GOT3 (cell line): ENCODE measurements around the gene BCAS3.
A peak's percentile ranks its signal among the peaks of the same experiment; 100 is the strongest.

Experiments
- DNase-seq: peaks from one replicate; lab custom pipeline; 2025; ENCODE audit warnings: mixed read lengths; lab: John Stamatoyannopoulos, UW

Gene BCAS3

GRCh38 chr17:61398721-61399130 lies 721.1 kb downstream of the BCAS3 start:
- no peak for DNase-seq

- DNase-seq: peak; percentile 55
These were observed 721.7 kb downstream of the BCAS3 start, which contains the start of gene TBX2 for GRCh38 chr17:61399131-61400065. TSS of gene TBX2 (plus strand) at chr17:61399843. CDS start at chr17:61400177, 334 bp downstream.

DNA sequence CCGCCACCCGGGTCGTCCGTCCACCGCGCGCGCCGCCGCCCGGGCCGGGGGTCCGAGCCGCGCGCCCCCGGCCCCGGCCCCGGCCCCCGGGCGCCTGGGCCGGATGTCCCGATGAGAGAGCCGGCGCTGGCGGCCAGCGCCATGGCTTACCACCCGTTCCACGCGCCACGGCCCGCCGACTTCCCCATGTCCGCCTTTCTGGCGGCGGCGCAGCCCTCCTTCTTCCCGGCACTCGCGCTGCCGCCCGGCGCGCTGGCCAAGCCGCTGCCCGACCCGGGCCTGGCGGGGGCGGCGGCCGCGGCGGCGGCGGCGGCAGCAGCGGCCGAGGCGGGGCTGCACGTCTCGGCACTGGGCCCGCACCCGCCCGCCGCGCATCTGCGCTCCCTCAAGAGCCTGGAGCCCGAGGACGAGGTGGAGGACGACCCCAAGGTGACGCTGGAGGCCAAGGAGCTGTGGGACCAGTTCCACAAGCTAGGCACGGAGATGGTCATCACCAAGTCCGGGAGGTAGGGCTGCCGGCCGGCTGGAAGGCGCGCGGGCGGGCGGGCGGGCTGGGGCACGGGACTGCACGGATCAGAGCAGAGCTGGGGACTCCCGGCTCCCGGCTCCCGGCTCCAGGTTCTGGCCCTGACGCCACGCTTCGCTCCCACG lies 722.5 kb downstream of the BCAS3 start:
- peak; percentile 54 for DNase-seq

- no peak for DNase-seq
These were observed 723.2 kb downstream of the BCAS3 start for GRCh38 chr17:61400717-61401388.

DNA sequence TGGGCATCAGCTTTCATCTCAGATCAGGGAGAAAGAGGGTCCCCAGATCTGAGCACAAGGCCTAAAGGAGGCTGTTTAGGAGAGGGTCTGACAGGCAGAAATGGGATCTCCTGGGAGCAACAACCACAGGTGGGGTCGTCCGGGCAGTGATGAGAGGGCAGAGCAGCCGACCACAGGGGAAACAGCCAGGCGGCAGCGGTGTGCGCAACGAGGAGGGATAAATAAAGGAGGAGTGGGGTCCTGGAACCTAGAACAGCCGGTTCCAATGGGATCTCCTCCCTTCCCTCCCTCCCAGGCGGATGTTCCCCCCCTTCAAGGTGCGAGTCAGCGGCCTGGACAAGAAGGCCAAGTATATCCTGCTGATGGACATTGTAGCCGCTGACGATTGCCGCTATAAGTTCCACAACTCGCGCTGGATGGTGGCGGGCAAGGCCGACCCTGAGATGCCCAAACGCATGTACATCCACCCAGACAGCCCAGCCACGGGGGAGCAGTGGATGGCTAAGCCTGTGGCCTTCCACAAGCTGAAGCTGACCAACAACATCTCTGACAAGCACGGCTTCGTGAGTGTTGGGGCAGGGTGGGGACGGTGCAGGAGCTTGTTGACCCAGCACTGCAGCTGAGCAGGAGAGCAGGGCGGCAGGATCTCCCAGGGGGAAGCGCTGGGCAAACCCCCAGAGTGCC lies 723.9 kb downstream of the BCAS3 start:
- no peak for DNase-seq

GRCh38 chr17:61402073-61402541 lies 724.5 kb downstream of the BCAS3 start:
- no peak for DNase-seq

- DNase-seq: no peak
These were observed 725.5 kb downstream of the BCAS3 start for GRCh38 chr17:61402978-61403800.

- no peak for DNase-seq
These were observed 726.4 kb downstream of the BCAS3 start for GRCh38 chr17:61403801-61404662.

GRCh38 chr17:61404663-61404912 lies 726.9 kb downstream of the BCAS3 start:
- no peak for DNase-seq

DNA sequence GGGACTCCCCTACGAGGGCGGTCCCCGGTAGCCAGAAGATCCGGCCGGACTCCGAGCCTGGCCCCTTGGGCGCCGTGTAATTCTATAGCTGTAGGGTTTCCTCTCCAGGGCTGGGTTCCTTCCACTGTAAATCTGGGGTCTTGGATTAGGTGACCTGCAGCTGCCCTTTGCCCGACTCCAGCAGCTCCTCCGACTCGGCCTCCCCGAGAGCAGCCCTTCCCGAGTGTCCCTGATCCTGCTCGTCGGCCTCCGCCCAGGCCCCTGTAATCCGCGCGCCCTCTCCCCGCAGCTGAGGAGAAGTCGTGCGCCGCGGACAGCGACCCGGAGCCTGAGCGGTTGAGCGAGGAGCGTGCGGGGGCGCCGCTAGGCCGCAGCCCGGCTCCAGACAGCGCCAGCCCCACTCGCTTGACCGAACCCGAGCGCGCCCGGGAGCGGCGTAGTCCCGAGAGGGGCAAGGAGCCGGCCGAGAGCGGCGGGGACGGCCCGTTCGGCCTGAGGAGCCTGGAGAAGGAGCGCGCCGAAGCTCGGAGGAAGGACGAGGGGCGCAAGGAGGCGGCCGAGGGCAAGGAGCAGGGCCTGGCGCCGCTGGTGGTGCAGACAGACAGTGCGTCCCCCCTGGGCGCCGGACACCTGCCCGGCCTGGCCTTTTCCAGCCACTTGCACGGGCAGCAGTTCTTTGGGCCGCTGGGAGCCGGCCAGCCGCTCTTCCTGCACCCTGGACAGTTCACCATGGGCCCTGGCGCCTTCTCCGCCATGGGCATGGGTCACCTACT lies 727.4 kb downstream of the BCAS3 start:
- DNase-seq: no peak

DNA sequence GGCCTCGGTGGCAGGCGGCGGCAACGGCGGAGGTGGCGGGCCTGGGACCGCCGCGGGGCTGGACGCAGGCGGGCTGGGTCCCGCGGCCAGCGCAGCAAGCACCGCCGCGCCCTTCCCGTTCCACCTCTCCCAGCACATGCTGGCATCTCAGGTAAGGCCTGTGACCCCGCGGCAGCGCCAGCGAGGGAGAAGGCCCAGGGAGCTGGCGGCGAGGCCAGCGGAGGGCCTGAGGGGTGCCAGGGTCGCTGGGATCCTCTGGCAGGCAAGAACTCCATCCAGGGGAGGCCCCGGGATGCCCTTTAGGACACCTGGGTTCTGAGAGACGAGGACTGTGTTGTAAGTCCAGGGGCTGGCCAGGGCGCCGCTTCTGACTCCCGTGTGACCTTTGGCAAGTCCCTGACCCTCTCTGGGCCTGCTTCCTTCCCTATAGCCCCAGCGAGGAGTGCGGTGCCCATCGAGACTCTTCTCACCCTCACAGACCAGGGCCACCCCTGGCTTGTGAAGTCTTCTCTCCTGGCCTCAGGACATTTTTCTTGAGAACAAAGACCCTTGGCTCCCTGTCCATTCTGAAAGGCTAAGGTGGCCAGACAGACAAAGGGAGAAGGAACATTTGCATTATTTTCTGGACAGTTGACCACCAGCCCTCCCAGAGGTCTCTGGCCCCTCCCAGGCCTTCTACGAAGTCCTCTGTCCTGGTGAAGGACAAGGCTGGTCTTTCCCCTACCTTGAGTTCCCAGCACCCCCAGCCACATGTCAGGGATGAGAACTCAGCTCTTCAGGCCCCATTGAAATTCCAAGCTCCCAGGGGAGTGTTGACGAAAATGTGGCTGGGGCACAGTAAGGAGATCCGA lies 728.3 kb downstream of the BCAS3 start:
- DNase-seq: no peak

- DNase-seq: no peak
These were observed 728.8 kb downstream of the BCAS3 start for GRCh38 chr17:61406537-61406845.

GRCh38 chr17:61406971-61407911 lies 729.6 kb downstream of the BCAS3 start:
- no peak for DNase-seq

GRCh38 chr17:61408151-61409041 lies 730.7 kb downstream of the BCAS3 start:
- no peak for DNase-seq

- DNase-seq: peak; percentile 33
These were observed 731.9 kb downstream of the BCAS3 start for GRCh38 chr17:61409301-61410112.
